Uterus (tissue), 2 donors: Measurements from ENCODE around the gene CCDC201.
"Not testable (repeated sequence)": the region's sequence is repeated elsewhere in the genome, so short reads cannot be mapped to it uniquely, and the experiment has no call there.

Experiments used
- POLR2A ChIP-seq, 2 donors: fragments of 450-650 bp; IDR thresholded peaks; one replicate each; pipeline ENCODE4 v1.6.1; 2016; ENCODE audit warnings: antibody characterized with exemption in 2 of 2, mild to moderate bottlenecking in 1 of 2, moderate library complexity in 1 of 2
- TF ChIP-seq, protein P1 (sequence below), 4 experiments: fragments of 200-600 bp in 2 of 4; fragments of 450-650 bp in 2 of 4; sonication (generic) in 2 of 4; IDR thresholded peaks; one replicate each; pipeline ENCODE4 v1.5.1; 2016 to 2019; ENCODE audit warnings: antibody characterized with exemption in 4 of 4, mild to moderate bottlenecking in 2 of 4, moderate library complexity in 1 of 4

DNA sequence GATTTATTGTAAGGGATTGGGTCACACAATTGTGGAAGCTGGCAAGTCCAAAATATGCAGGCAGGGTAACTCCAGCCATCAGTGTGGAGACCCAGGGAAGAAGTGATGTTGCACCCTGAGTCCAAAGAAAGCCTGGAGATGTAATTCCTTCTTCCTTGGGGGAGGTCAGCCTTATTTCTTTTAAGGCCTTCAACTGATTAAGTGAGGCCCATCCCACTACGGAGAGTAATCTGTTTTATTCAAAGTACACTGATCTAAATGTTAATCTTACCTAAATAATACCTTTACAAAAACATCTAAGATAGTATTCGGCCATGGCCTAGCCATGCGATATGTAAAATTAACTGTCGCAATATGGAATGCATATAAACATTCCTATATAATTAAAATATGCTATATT is 16.0 kb downstream of the CCDC201 start:
- TF ChIP-seq, protein P1, sequence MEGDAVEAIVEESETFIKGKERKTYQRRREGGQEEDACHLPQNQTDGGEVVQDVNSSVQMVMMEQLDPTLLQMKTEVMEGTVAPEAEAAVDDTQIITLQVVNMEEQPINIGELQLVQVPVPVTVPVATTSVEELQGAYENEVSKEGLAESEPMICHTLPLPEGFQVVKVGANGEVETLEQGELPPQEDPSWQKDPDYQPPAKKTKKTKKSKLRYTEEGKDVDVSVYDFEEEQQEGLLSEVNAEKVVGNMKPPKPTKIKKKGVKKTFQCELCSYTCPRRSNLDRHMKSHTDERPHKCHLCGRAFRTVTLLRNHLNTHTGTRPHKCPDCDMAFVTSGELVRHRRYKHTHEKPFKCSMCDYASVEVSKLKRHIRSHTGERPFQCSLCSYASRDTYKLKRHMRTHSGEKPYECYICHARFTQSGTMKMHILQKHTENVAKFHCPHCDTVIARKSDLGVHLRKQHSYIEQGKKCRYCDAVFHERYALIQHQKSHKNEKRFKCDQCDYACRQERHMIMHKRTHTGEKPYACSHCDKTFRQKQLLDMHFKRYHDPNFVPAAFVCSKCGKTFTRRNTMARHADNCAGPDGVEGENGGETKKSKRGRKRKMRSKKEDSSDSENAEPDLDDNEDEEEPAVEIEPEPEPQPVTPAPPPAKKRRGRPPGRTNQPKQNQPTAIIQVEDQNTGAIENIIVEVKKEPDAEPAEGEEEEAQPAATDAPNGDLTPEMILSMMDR (IDR thresholded peaks at IDR 0.05): not testable (repeated sequence)
- not testable (repeated sequence) for TF ChIP-seq POLR2A (IDR thresholded peaks at IDR 0.05)
